SK-N-SH treated with all-trans-retinoic acid at 6 μM for 48 hours (cell line): ENCODE measurements around the gene S100A7.

Source experiments
- ATAC-seq: fragments of 200-7000 bp; cut with Tn5 transposase; 3 replicates; pipeline ENCODE4 v1.9.1; 2020; ENCODE audit warnings: mild to moderate bottlenecking, moderate library complexity
- CSDC2 ChIP-seq: fragments of 250-450 bp; sonication (Bioruptor Pico); IDR thresholded peaks from 2 replicates; pipeline ENCODE4 v1.5.0; 2020; ENCODE audit warnings: mild to moderate bottlenecking, moderate library complexity
- CSRNP3 ChIP-seq: fragments of 250-450 bp; sonication (Bioruptor Pico); IDR thresholded peaks from 2 replicates; pipeline ENCODE4 v1.5.1; 2021; ENCODE audit warnings: mild to moderate bottlenecking, moderate library complexity
- ESRRG ChIP-seq: fragments of 250-450 bp; sonication (Bioruptor Pico); IDR thresholded peaks from 2 replicates; pipeline ENCODE4 v1.6.1; 2021; ENCODE audit warnings: mild to moderate bottlenecking
- GLIS3 ChIP-seq: fragments of 250-450 bp; sonication (Bioruptor Pico); IDR thresholded peaks from 2 replicates; pipeline ENCODE4 v1.5.0; 2020; ENCODE audit warnings: mild to moderate bottlenecking, moderate library complexity
- ISL1 ChIP-seq: fragments of 250-450 bp; sonication (Bioruptor Pico); IDR thresholded peaks from 2 replicates; pipeline ENCODE4 v2.1.2; 2022; ENCODE audit warnings: mild to moderate bottlenecking, moderate library complexity
- OSR1 ChIP-seq: fragments of 250-450 bp; sonication (Bioruptor Pico); IDR thresholded peaks from 2 replicates; pipeline ENCODE4 v1.8.0; 2022; ENCODE audit warnings: moderate library complexity, mild to moderate bottlenecking, inconsistent platforms
- POU6F1 ChIP-seq: fragments of 250-450 bp; sonication (Bioruptor Pico); IDR thresholded peaks from 2 replicates; pipeline ENCODE4 v1.8.0; 2021; ENCODE audit warnings: low read depth, mild to moderate bottlenecking, moderate library complexity, borderline replicate concordance
- PPARA ChIP-seq: fragments of 250-450 bp; sonication (Bioruptor Pico); IDR thresholded peaks from 2 replicates; pipeline ENCODE4 v1.5.0; 2020; ENCODE audit warnings: mild to moderate bottlenecking, borderline replicate concordance
- RARB ChIP-seq: fragments of 250-450 bp; sonication (Bioruptor Pico); IDR thresholded peaks from 2 replicates; pipeline ENCODE4 v1.8.0; 2021; ENCODE audit warnings: mild to moderate bottlenecking, moderate library complexity
- SNAI2 ChIP-seq: fragments of 250-450 bp; sonication (Bioruptor Pico); IDR thresholded peaks from 2 replicates; pipeline ENCODE4 v1.5.0; 2020; ENCODE audit warnings: mild to moderate bottlenecking, moderate library complexity
- TCF4 ChIP-seq: fragments of 250-450 bp; sonication (Bioruptor Pico); IDR thresholded peaks from 2 replicates; pipeline ENCODE4 v1.8.0; 2021; ENCODE audit warnings: mild to moderate bottlenecking, moderate library complexity, borderline replicate concordance
- ZC3H10 ChIP-seq: fragments of 250-450 bp; sonication (Bioruptor Pico); IDR thresholded peaks from 2 replicates; pipeline ENCODE4 v1.5.1; 2021; ENCODE audit warnings: mild to moderate bottlenecking, moderate library complexity
- ZFP3 ChIP-seq: fragments of 250-450 bp; sonication (Bioruptor Pico); IDR thresholded peaks from 2 replicates; pipeline ENCODE4 v1.5.0; 2020; ENCODE audit warnings: mild to moderate bottlenecking, moderate library complexity
- ZFP30 ChIP-seq: fragments of 450-650 bp; formaldehyde crosslinking; IDR thresholded peaks from 2 replicates; pipeline ENCODE4 v1.5.0; 2022; ENCODE audit warnings: mild to moderate bottlenecking, moderate library complexity
- ZNF565 ChIP-seq: fragments of 450-650 bp; formaldehyde crosslinking; conservative IDR thresholded peaks from 2 replicates; pipeline ENCODE4 v1.5.0; 2020; ENCODE audit warnings: low read depth, mild to moderate bottlenecking, moderate library complexity
- ZNF70 ChIP-seq: fragments of 450-650 bp; formaldehyde crosslinking; IDR thresholded peaks from 2 replicates; pipeline ENCODE4 v1.5.0; 2020; ENCODE audit warnings: mild to moderate bottlenecking, moderate library complexity
- ZNF8 ChIP-seq: fragments of 450-650 bp; formaldehyde crosslinking; IDR thresholded peaks from 2 replicates; pipeline ENCODE4 v1.5.0; 2020; ENCODE audit warnings: mild to moderate bottlenecking, moderate library complexity
- TF ChIP-seq, protein P1 (sequence below): fragments of 250-450 bp; sonication (Bioruptor Pico); IDR thresholded peaks from 2 replicates; pipeline ENCODE4 v1.8.0; 2020; ENCODE audit warnings: mild to moderate bottlenecking, moderate library complexity, borderline replicate concordance

Gene S100A7

DNA sequence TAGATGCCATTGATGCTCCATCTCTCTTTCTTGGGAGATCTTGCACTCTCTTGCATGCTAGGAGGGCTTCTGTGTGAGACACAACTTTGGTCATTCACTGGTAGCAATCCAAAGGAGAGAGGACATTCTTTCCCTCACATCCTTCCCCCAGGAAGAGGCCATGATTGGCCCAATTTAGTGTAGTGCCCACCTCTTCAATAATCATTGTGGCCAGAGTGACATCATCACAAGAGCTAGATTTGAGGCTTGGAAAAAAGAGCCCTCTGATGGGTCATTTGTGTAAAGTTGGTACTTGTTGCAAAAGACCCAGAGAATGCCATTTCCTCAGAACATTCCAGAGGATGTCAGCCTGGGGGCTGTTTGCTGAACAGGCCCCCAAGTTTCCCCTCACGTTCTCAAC is 45.1 kb upstream of the S100A7 start:
- no peak for ATAC-seq
- TF ChIP-seq OSR1 (CRISPR knock-in tag) (no peak), ZFP30 (no peak), ZNF8 (CRISPR knock-in tag) (no peak), CSDC2 (CRISPR knock-in tag) (no peak), SNAI2 (CRISPR knock-in tag) (no peak), GLIS3 (CRISPR knock-in tag) (no peak), PPARA (CRISPR knock-in tag) (no peak), ISL1 (CRISPR knock-in tag) (no peak), TCF4 (CRISPR knock-in tag) (no peak)

- ATAC-seq, result no peak
- TF ChIP-seq ISL1 (CRISPR knock-in tag) (no peak), ZC3H10 (CRISPR knock-in tag) (no peak), ZNF70 (CRISPR knock-in tag) (no peak), ZFP30 (no peak), POU6F1 (CRISPR knock-in tag) (no peak), RARB (no peak), ZFP3 (CRISPR knock-in tag) (no peak), ZNF565 (CRISPR knock-in tag) (no peak), PPARA (CRISPR knock-in tag) (no peak), CSDC2 (CRISPR knock-in tag) (no peak), TCF4 (CRISPR knock-in tag) (no peak)
- TF ChIP-seq, protein P1, sequence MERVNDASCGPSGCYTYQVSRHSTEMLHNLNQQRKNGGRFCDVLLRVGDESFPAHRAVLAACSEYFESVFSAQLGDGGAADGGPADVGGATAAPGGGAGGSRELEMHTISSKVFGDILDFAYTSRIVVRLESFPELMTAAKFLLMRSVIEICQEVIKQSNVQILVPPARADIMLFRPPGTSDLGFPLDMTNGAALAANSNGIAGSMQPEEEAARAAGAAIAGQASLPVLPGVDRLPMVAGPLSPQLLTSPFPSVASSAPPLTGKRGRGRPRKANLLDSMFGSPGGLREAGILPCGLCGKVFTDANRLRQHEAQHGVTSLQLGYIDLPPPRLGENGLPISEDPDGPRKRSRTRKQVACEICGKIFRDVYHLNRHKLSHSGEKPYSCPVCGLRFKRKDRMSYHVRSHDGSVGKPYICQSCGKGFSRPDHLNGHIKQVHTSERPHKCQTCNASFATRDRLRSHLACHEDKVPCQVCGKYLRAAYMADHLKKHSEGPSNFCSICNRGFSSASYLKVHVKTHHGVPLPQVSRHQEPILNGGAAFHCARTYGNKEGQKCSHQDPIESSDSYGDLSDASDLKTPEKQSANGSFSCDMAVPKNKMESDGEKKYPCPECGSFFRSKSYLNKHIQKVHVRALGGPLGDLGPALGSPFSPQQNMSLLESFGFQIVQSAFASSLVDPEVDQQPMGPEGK (CRISPR knock-in tag), result no peak
Observed at GRCh38 chr1:153503766-153504165, 43.3 kb upstream of the S100A7 start.

GRCh38 chr1:153498746-153499145 is 38.3 kb upstream of the S100A7 start:
- ATAC-seq, result no peak
- no peak for TF ChIP-seq ESRRG
- TF ChIP-seq, all 23 proteins: peak for 0

DNA sequence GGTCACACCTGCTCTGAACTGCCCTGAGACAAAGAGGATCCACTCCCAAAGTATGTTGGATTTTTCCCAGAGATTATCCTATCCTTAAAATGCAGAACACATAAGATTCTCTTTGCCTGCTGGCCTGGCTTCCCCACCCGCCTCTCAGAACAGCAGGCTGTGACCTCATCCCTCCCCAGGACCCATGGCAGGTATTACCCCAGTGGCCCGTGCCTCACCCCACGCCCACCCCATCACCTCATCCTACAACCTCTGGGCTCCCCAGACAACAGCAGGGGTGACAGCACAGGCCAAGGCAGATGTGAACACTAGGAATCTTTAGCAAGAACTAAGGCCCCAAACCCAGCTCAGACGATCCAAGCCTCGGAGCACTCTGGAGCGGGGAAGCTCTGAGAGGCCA is 35.1 kb upstream of the S100A7 start:
- ATAC-seq, result no peak
- TF ChIP-seq ZFP3 (CRISPR knock-in tag), result no peak
- TF ChIP-seq CSRNP3 (CRISPR knock-in tag), result no peak
- TF ChIP-seq PPARA (CRISPR knock-in tag), result no peak
- TF ChIP-seq, protein P1 (CRISPR knock-in tag), result no peak
- no peak for TF ChIP-seq ZFP30
- TF ChIP-seq TCF4 (CRISPR knock-in tag), result no peak
- TF ChIP-seq ZC3H10 (CRISPR knock-in tag), result no peak

DNA sequence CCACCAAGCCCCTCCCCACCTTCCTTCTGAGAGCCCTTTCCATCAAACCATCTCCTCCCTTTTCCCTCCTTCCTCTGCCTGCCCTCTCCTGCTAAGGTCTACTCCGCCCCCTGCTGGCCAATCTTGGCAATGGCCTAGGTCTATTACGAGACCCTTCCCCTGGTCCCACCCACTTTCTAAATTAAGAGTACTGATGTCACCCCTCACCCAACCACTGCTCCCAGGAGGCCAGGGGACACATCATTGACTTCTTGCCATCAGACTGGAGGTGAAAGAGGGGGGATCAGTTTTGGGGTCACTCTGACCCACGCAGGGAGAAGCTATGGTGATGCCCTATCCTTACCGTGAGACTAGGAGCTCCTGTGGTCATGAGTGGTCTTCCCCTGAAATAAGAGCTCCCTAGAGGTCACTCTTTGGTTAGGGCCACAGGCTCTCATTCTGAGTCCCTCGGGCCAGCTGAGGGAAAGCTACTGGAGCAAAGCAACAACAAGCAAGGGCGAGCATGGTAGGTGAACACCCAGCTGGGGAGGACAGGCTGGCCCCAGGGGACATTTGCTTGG is 34.6 kb upstream of the S100A7 start:
- ATAC-seq, result peak; percentile 78
- TF ChIP-seq ZNF70 (CRISPR knock-in tag), result peak; percentile 69; the same call in 1 of the 2 replicates
- TF ChIP-seq, protein P1 (CRISPR knock-in tag), result no peak
